GM18508 (cell line): Measurements from ENCODE around the gene JSRP1.
A peak's percentile ranks its signal among the peaks of the same experiment; 100 is the strongest.
"Not testable (repeated sequence)": the region's sequence is repeated elsewhere in the genome, so short reads cannot be mapped to it uniquely, and the experiment has no call there.

ENCODE experiments used
- ATAC-seq: cut with Tn5 transposase; IDR thresholded peaks from one replicate; pipeline ENCODE4 v1.9.1; 2021; ENCODE audit warnings: moderate number of reproducible peaks; ENCODE audit not compliant: insufficient read depth, unreplicated experiment

Gene JSRP1

DNA sequence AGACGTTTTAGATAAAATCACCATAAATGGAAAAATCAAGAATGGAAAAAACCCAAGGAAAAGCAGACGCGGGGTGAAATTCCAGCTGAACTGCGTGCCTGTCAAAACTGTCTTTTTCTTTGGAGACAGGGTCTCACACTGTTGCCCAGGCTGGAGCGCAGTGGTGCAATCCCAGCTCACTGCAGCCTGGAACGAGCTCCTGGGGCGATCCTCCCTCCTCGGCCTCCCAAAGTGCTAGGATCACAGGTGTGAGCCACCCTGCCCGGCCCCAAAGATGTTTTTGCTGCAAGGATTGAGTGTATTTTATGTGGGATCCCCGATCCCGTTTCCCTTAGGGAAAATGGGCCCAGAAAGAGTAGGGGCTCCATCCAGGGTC lies 26.6 kb upstream of the JSRP1 start:
- ATAC-seq = no peak

DNA sequence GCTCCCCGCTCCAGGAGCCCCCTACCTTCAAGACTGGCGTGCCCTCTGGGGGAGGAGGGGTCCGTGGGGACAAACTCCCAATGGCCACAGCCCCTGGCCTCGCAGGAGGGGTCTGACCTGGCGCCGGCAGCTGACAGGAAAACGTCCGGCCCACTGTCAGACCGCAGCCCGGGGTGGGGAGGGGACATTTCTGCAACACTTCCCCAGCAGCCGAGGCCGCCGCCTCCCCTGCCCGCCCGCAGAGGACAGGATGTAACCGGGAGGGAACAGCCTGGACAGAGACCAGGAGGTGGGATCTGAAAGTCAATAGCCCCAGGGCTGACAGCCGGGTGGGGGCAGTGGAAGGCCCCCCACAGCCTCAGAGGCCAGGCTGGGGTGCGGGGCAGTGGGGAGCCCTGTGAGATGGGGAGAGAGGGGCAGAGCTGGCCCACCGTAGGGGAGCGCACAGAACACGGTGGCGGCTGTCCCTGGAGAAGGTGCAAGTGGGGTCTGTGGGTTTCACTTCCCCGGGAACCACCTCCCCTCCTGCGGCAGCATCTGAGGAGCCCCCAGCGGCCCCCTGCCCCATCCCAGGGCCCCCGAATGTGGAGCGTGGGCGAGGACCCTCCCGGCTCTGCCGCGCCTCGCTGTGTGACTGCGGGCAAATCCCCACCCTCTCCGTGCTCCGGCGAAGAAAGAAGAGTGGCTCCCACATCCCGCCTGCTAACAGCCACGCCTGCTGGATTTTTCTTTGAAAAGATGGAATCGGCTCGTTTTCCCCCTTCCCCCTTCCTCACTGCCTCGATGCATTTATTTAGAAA lies 26.0 kb upstream of the JSRP1 start, which contains the start of gene PEAK3:
Gene PEAK3, minus strand, starts transcription at position 114 of the 800 bp plus-strand sequence. CDS start 1,244 bp downstream, outside the sequence.
- no peak for ATAC-seq

DNA sequence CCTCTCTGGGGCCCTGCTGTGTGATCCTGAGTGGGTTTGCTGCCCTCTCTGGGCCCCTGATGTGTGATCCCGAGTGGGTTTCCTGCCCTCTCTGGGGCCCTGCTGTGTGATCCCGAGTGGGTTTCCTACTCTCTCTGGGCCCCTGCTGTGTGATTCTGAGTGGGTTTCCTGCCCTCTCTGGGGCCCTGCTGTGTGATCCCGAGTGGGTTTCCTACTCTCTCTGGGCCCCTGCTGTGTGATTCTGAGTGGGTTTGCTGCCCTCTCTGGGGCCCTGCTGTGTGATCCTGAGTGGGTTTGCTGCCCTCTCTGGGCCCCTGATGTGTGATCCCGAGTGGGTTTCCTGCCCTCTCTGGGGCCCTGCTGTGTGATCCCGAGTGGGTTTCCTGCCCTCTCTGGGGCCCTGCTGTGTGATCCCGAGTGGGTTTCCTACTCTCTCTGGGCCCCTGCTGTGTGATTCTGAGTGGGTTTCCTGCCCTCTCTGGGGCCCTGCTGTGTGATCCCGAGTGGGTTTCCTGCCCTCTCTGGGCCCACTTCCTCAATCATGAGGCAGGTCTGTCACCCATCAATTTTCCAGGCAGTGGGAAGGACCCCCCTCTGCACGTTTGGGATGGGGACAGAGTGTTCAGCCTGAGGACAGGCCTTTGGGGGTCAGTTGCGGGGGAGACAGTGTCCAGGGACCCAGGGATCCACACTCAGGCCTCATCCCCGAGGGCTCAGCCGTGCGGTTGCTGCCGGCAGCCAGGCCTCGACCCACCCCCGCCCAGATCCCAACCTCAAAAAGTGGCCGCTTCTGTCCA lies 25.2 kb upstream of the JSRP1 start:
- not testable (repeated sequence) for ATAC-seq

DNA sequence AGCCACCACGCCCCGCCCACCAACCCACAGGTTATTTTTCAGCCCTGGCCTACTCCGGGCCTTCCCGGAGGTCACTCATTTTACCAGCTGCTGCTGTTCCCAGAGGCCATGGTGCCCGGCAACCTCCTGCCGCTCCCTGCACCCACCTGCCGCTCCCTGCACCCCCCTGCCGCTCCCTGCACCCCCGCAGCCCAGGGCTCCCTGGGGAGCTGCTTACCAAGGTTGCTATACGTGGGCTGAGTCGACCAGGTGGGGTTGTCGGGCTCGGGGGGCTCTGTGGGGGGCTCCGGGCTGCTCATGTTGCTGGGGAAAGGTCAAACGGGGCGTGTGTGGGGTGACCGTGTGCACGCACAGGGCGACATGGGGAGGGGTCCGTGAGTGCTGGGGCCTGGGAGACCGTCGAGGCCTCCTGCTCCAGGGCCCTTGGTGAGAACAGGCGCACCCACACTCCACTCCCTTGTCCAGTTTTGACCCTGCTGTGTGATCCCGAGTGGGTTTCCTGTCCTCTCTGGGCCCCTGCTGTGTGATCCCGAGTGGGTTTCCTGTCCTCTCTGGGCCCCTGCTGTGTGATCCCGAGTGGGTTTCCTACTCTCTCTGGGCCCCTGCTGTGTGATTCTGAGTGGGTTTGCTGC lies 24.5 kb upstream of the JSRP1 start:
- ATAC-seq = no peak

DNA sequence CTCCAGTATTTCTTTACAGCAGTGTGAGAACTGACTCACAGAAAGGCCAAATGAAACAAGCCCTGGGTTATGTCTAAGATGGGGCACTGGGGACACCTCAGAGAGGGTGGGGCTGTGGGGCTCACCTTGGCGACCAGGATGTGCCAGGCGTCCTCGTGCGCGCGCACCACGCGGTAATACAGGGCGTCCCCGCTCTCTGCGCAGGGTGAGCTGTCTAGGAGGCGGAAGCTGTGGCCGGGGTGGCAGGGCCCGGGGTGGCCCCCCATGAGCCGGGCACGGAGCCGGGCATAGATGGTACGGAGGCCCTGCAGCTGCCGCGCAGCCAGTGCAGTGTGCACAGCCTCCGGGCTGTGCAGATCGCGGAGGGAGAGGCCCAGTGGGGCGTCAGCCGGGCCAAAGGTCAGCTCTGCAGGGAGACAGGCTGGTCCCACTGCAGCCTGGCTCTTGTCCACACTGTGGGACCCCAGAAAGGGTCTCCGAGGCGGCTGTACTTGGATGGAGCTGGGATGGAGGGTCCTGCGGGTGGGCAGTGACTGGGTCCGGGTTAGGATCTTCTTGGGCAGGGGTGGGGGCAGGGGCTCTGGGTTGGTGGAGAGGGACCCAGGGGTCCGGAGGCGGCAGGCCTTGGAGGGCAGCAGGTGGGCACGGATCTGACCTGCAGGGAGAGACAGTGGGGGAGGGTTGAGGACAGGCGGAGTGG lies 22.4 kb upstream of the JSRP1 start:
- no peak for ATAC-seq

DNA sequence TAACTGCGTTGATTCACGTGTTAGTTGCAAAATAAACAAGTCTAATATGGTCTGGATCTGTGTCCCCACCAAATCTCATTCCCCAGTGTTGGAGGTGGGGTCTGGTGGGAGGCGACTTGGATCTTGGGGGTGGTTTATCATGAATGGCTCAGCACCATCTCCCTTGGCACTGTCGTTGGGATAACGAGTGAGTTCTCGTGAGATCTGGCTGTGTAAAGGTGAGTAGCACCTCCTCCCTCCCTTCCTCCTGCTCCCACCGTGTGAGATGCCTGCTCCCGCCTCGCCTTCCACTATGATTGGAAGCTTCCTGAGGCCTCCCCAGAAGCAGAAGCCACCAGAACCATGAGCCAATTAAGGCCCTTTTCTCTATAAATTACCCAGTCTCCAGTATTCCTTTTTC lies 20.9 kb upstream of the JSRP1 start:
- no peak for ATAC-seq

DNA sequence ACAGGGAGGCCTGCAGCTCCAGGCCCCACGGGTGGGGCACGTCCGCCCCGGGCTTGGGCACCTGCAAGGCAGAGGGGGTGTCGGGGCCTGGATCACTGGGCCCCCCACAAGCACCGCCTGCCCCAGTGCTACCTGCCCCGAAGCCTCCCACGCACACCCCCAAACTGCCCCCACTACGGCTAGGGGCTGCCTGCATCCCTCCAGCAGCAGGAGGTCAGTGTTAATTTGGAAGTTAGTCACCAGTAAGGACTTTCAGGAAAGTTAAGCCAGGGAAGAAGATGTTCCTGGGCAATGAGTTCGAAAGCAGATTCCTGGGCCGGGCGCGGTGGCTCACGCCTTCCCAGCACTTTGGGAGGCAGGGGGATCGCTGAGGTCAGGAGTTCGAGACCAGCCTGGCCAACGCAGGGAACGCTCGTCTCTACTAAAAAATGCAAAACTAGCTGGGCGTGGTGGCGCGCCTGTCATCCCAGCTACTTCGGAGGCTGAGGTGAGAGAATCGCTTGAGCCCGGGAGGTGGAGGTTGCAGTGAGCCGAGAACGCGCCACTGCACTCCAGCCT lies 20.3 kb upstream of the JSRP1 start:
- ATAC-seq = no peak

DNA sequence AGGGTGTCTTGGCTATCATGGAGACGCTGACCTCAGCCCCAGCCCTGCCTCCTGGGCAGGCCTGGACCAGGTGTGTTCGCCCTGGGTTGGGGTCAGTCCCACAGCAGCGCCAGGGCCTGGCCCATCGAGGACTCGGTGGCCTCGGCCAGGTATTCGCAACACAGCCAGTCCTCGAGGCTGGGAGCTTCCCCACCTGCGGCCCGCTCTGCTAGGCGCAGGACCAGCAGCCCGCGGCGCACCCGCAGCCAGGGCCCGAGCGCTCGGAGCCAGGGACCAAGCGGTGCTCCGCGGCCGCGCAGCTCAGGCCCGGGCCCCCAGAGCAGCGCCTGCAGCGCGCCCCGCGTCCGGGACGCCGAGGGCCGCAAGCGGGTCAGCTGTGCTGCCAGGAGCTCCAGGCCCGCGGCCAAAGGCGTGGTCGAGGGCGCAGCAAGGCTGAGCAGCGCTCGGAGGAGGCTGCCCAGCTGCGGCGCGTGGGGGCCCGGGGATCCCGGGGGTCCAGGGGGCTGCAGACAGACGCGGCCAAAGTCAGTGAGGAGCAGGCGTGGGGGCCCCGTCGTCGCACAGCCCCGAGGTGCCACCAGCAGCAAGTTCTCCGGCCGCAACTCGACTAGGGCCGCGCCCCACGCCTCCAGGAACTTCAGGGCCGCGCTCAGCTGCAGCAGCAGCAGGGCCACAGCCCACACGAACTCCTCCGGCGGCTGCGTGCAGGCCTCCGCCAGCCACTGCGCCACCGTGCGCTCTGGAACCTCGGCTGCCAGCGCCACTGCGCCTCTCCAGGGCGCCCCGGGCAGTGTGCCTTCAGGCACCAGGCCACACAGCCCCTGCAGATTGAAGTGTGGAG lies 19.6 kb upstream of the JSRP1 start:
- ATAC-seq = no peak

DNA sequence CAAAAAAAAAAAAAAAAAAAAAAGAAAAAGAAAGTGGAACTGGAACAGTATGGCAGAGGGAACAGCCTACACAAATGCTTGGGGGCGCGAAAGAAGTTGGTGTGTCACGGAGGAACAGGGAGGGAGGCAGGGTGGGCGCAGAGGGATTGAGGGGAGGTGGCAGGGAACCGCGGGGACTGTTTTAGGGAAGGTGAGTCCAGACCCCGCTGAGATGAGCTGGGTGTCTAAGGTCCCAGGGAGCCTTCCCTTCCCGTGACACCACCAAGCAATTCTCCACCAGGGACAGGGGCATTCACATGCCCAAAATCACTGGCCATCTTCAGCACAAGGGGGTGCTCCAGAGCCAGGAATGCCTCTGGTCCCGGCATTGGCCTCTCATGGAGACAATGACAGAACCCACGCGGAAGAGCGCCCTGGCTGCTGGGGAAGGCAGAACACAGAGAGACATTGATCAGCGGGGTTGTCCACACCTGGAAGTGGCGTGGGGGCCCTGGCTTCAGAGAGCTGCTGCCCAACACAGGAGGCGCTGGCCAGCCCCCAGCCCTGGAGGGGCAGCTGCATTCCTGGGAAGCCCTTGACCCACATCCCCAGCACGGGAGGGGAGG lies 18.8 kb upstream of the JSRP1 start:
- ATAC-seq = no peak

DNA sequence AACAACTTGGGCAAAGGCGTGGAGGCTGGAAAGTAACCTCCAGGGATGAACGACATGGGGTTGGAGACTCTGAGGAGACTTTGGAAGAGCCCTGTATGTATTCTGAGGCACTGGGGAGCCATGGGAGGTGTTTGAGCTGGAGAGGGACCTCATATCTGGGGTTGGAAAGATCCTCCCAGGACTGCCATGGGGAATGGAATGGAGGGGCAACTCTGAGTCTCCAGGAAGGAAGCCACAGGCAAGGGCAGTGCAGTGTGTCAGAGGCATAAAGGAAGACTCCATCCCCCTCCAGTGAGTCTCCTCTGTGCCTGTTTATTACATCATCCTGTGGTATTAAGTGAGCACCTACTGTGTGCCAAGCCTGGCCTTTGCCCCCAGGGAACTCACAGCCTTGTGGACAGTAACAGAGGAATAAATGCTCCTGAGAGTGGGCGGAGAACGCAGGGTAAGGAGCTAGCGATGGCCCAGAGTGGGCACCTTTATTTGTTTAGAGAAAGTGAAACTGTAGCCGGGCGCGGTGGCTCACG lies 18.0 kb upstream of the JSRP1 start:
- ATAC-seq = no peak

DNA sequence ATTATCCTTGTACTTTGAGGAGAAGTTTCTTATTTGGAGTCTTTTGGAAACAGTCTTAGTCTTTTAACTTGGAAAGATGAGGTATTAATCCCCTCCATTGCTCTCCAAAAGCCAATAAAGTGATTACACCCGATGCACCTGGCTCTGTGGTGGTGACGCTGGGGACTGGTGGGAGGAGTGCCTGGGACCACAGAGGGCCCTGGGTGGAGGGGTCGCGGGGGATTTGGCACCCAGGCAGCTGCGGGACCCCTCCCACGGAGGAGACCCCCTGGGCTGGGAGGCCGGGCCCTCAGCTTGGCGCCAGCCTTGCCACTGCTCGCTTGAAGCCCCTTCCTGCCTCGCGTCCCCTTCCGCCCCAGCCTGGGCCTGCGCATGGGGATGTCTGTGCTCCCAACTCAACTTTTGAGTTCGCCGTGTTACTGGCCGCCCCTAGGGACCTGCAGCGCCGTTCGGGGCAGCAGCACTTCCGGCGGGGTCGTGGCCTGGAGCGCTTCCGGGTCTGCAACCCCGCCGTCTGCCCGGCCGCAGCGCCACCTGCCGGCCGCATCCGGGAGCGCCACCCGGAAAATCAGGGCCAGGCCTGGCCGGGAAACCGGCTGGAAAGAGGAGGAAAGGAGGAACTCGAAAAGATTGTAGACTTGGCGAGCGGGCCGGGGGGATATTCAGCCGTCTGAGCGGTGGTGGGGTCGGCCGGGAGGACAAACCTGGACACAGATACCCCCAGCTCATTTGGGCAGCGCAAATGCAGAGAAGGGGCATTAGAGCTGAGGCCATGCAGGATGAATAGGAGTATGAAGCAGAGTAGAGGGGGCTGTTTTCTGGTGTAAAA lies 17.4 kb upstream of the JSRP1 start:
- no peak for ATAC-seq

DNA sequence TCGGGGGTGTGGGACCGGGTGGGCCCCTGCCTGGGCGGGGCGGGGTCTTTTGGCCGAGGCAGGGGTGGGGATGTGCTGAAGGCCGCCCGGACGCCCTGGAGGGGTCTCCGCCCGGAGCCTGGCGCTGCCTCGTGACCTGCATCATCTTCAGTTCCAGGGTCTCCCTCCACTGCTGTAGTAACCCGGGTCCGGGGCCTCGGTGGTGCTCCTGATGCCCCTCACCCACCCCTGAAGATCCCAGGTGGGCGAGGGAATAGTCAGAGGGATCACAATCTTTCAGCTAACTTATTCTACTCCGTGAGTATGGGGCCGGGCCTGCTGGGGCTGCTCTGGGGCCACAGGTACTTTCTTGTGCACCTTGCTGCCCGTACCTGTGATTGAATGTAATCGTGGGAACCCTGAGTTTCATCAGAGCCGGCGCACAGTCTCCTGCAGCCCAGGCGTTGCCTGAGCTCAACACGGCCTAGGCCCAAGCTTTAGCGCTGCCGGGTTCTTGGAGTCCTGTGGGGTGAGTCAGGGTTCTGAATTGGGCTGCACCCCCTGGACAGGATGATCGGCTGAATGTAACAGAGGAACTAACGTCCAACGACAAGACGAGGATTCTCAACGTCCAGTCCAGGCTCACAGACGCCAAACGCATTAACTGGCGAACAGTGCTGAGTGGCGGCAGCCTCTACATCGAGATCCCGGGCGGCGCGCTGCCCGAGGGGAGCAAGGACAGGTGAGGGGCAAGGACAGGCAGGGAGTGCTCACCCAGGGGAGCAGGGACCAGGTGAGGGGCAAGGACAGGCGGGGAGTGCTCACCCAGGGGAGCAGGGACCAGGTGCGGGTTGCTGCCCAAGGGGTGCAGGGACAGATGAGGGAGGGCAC lies 15.3 kb upstream of the JSRP1 start:
- no peak for ATAC-seq

DNA sequence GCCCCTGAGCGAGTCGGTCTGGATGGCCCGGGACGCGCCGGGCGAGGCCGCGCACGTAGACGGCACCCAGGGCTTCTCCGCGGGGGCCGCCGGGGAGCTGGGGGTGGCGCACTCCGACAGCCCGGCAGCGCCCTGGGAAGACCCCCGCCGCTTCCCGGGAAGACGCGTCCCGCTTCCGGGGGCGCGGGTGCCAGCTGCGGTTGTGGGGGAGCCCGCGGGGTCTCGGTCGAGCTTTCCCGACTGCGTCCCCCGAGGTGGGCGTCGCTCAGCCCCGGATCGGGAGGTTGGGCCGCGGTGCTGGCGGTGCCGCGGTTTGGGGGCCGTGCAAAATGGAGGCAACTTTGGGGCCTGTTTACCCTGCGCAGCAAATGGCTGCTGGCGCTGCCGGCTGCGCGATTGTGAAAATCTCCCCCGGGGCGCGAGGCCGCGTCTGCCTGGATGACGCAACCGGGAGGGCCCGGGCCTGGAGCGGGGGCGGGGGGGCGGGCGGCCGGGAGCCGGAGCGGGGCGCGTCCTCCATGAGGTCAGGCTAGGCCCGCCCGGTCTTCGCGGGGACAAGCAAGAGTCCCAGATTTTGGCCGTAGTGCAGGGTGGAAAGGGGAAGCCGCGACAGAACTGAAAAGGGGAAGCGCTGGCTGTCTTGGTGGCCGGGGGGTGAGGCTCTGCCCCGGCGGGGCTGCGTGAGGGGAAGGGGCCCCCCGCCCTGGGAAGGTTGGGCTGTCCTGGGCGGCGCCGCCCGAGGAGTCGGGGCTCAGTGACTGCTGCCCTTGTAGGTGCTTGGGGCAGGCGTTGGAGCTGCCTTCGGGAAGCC lies 14.4 kb upstream of the JSRP1 start:
- no peak for ATAC-seq

DNA sequence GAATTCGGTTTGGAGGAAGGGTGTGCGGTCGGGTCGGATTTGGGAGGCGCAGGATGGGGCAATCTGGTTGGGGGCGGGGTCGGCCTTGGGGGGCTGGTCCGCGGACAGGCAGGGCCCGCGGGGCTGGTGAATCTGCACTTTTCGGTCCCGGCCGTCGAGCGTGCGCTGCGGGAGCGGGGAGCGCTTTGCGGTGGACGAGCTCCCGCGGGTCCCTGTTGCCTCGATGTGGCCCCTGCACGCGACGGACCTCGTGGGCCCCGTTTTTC lies 13.9 kb upstream of the JSRP1 start:
- no peak for ATAC-seq

DNA sequence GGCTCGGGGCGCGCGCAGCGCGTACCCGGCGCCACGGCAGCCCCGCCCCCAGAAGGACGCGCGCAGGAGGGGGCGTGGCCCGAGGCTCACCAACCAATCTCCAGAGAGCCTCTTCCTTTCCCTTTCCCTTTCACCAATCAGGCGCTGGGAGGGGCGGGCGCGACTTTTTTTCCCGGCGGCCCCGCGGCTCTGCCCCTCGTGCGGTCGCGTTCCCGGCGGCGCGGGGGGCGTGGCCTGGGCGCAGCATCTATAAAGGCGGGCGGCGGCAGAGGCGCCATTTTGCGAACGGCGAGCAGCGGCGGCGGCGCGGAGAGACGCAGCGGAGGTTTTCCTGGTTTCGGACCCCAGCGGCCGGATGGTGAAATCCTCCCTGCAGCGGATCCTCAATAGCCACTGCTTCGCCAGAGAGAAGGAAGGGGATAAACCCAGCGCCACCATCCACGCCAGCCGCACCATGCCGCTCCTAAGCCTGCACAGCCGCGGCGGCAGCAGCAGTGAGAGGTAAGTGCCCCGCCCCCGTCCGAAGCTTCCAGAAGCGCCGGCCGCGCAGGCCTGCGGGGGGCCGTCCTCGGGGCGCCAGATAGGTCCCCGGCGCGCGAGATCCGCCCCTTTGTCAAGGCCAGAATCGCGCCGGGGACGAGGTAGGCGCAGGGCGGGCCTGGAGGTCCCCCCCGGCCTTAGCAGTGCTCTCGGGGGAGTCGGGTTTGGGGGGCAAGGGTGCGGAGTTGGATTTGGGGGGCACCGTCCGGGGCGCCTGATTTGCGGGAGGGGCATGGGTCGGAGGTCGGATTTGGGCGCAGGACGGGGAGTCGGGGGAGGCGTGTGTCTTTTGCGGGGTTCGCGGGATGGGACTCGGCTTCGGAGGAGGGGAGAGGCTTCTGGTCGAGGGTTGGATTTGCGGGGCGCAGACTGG lies 13.3 kb upstream of the JSRP1 start:
- peak; percentile 36 for ATAC-seq
